ENCODE measurements around the gene SBF1. TPM values are rescaled to one million over a fixed set of nuclear protein-coding genes. Genes with fewer than 3 reads are reported as not detected.

The SBF1 gene
- total RNA-seq, 1 donor from 2014 or later = 105 TPM

- Mint-ChIP-seq H3K4me3 (no peak overlapping the region), H3K4me1 (no peaks in the 10 kb centered on the region), H3K36me3 (no peaks in the 10 kb centered on the region), H3K27me3 (ENCODE audit: low read depth) (peaks cover 13% of the 10 kb centered on the region), H3K9me3 (no peaks in the 10 kb centered on the region), H3K27ac (no peak overlapping the region)
- TF ChIP-seq CTCF (IDR thresholded peaks at IDR 0.05; ENCODE audit: unreplicated experiment) = no peak
- no peak for DNase-seq (ENCODE audit: low spot score in 2 of 2, unreplicated experiment in 2 of 2)
These were observed 14.1 kb upstream of the SBF1 start for GRCh38 chr22:50488886-50489285.

- H3K4me1 Mint-ChIP-seq = no peaks in the 10 kb centered on the region
- no peaks in the 10 kb centered on the region for H3K36me3 Mint-ChIP-seq
- H3K27me3 Mint-ChIP-seq (ENCODE audit: low read depth) = peaks cover 15% of the 10 kb centered on the region
- DNase-seq (ENCODE audit: low spot score in 2 of 2, unreplicated experiment in 2 of 2) = no peak
- H3K9me3 Mint-ChIP-seq = no peaks in the 10 kb centered on the region
- no peak for TF ChIP-seq CTCF (IDR thresholded peaks at IDR 0.05; ENCODE audit: unreplicated experiment)
- no peak overlapping the region for H3K27ac Mint-ChIP-seq
- no peak overlapping the region for H3K4me3 Mint-ChIP-seq
These were observed 13.3 kb upstream of the SBF1 start for GRCh38 chr22:50488006-50488677.

GRCh38 chr22:50487290-50488005 lies 12.6 kb upstream of the SBF1 start:
- no peak for TF ChIP-seq CTCF (IDR thresholded peaks at IDR 0.05; ENCODE audit: unreplicated experiment)
- H3K9me3 Mint-ChIP-seq = no peaks in the 10 kb centered on the region
- peaks cover 19% of the 10 kb centered on the region for H3K27me3 Mint-ChIP-seq (ENCODE audit: low read depth)
- H3K36me3 Mint-ChIP-seq = no peaks in the 10 kb centered on the region
- no peak overlapping the region for H3K4me3 Mint-ChIP-seq
- H3K27ac Mint-ChIP-seq = no peak overlapping the region
- DNase-seq (ENCODE audit: low spot score in 2 of 2, unreplicated experiment in 2 of 2) = no peak
- H3K4me1 Mint-ChIP-seq = no peaks in the 10 kb centered on the region

- no peaks in the 10 kb centered on the region for H3K9me3 Mint-ChIP-seq
- no peak within 1 kb of the TSS for H3K4me3 Mint-ChIP-seq
- H3K36me3 Mint-ChIP-seq = no peaks in the 10 kb centered on the region
- H3K27me3 Mint-ChIP-seq (ENCODE audit: low read depth) = peaks cover 24% of the 10 kb centered on the region
- no peaks in the 10 kb centered on the region for H3K4me1 Mint-ChIP-seq
- DNase-seq (ENCODE audit: low spot score in 2 of 2, unreplicated experiment in 2 of 2) = no peak
- no peak within 1 kb of the TSS for H3K27ac Mint-ChIP-seq
- no peak for TF ChIP-seq CTCF (IDR thresholded peaks at IDR 0.05; ENCODE audit: unreplicated experiment)
These were observed 11.9 kb upstream of the SBF1 start, which contains the start of gene MIOX for GRCh38 chr22:50486561-50487289. TSS of gene MIOX (plus strand) at chr22:50486859. CDS start at chr22:50486898, 39 bp downstream.

- no peaks in the 10 kb centered on the region for H3K36me3 Mint-ChIP-seq
These were observed 10.6 kb upstream of the SBF1 start for GRCh38 chr22:50485221-50486131.

More at GRCh38 chr22:50485221-50486131, 10.6 kb upstream of the SBF1 start:
- H3K4me3 Mint-ChIP-seq = no peak overlapping the region
- H3K27me3 Mint-ChIP-seq (ENCODE audit: low read depth) = peaks cover 29% of the 10 kb centered on the region
- no peak for DNase-seq (ENCODE audit: low spot score in 2 of 2, unreplicated experiment in 2 of 2)
- no peak overlapping the region for H3K27ac Mint-ChIP-seq
- H3K4me1 Mint-ChIP-seq = no peaks in the 10 kb centered on the region
- H3K9me3 Mint-ChIP-seq = no peaks in the 10 kb centered on the region
- TF ChIP-seq CTCF (IDR thresholded peaks at IDR 0.05; ENCODE audit: unreplicated experiment) = no peak

All from mesothelial cell of epicardium (in vitro differentiated cells).